GM13976 (cell line): ENCODE results near the gene SGPP2.

Source experiments
- DNase-seq: peaks from one replicate; pipeline ENCODE4 v3.0.0; 2012; ENCODE audit warnings: low spot score
- in situ Hi-C: fragments of 300-500 bp; cut with MboI; formaldehyde crosslinking; loops from one replicate; pipeline ENCODE4 v1.12.0; 2022; ENCODE audit warnings: low sequenced_read_pairs, mixed read lengths, inconsistent platforms; ENCODE audit not compliant: unreplicated experiment
- TF ChIP-seq, protein P1 (sequence below): IDR thresholded peaks from 2 replicates; pipeline ENCODE4 v1.5.1; 2012; ENCODE audit warnings: borderline replicate concordance, mild to moderate bottlenecking; ENCODE audit not compliant: insufficient read depth; ENCODE audit errors: extremely low read depth, missing control alignments, control extremely low read depth

Gene SGPP2

GRCh38 chr2:222447131-222447530 is 22.8 kb downstream of the SGPP2 start:
- TF ChIP-seq, protein P1, sequence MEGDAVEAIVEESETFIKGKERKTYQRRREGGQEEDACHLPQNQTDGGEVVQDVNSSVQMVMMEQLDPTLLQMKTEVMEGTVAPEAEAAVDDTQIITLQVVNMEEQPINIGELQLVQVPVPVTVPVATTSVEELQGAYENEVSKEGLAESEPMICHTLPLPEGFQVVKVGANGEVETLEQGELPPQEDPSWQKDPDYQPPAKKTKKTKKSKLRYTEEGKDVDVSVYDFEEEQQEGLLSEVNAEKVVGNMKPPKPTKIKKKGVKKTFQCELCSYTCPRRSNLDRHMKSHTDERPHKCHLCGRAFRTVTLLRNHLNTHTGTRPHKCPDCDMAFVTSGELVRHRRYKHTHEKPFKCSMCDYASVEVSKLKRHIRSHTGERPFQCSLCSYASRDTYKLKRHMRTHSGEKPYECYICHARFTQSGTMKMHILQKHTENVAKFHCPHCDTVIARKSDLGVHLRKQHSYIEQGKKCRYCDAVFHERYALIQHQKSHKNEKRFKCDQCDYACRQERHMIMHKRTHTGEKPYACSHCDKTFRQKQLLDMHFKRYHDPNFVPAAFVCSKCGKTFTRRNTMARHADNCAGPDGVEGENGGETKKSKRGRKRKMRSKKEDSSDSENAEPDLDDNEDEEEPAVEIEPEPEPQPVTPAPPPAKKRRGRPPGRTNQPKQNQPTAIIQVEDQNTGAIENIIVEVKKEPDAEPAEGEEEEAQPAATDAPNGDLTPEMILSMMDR: no peak
- no peak for DNase-seq
- in situ Hi-C loops: no loop called here

DNA sequence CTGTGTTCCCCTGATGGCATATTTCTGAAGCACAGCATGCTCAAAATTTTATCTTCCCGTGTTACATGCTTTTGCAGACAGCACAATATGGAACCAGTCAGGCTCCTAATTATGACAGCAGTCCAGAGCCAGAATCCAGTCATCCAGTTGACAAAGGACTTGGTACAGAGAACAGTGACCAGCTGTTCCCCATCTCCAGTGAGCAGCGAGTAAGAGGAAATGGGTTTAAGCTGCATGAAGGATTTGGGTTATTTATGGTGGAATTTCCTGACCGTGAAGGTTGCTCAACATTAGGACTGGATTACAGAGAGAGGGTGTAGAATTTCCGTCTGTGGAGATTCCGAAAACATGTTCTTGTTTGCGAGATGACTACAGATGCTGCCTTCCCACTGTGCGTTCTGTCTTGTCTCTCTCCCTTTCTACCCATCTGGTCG is 24.4 kb downstream of the SGPP2 start:
- in situ Hi-C loops: no loop called here
- TF ChIP-seq, protein P1: no peak
- DNase-seq: no peak

GRCh38 chr2:222450021-222450420 is 25.7 kb downstream of the SGPP2 start:
- in situ Hi-C loops: no loop called here
- TF ChIP-seq, protein P1: no peak
- no peak for DNase-seq

DNA sequence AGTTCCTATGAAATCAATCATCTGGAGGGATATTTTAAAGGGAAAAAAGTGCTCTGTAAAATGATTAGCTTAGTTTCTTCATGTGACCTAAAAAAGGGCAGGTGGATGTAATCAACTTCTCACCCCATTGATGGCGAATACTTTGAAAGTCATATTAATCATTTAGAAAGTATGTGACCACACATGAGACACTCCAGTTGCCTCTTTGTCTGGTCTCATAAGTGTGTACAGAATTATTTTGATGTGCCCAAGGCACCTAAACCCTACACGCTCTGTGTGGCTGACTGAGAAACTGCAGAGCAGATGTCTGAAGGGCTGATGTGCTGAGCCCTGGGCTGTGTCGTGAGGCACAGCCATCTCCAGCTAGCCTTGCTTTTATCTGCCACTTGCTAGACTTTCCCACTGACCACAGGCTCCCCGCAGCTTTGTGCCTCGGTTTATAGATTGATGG is 26.9 kb downstream of the SGPP2 start:
- peak; percentile 28 for DNase-seq
- in situ Hi-C loops: no loop called here
- TF ChIP-seq, protein P1: peak; percentile 18

DNA sequence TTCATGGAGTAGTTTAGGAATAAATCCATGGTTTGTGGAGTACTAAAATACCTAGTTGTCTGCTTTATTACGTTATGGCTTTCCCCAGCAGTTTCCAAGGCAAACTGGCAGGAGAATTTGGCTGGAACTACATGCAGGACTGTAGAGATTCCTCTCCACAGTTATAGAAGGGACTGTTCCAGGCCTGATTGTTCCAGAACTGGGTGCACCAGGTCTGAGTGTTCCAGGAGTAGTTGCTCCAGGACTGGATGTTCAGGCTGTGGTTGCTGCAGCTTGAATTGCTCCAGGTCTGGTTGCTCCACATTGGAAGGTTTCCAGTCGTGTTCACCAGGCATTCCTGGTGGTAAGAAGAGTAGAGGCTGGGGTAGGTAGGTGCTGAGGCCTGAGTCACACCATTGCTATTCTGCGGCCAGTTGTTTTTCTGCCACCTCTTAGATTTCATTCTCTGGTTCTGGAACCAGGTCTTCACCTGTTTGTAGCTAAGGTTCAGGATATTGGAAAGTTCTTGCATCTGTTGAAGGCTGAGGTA is 28.1 kb downstream of the SGPP2 start:
- in situ Hi-C loops: no loop called here
- TF ChIP-seq, protein P1: no peak
- no peak for DNase-seq

GRCh38 chr2:222456479-222457077 is 32.2 kb downstream of the SGPP2 start:
- in situ Hi-C loops: no loop called here
- no peak for DNase-seq

More at GRCh38 chr2:222456479-222457077, 32.2 kb downstream of the SGPP2 start:
- TF ChIP-seq, protein P1: no peak
